Gastrocnemius medialis (tissue), 4 donors: ENCODE data around the gene MEF2A.

Experiments used
- POLR2A ChIP-seq, 2 donors: fragments of 450-650 bp; IDR thresholded peaks; one replicate each; pipeline ENCODE4 v1.6.1; 2017; ENCODE audit warnings: antibody characterized with exemption in 2 of 2, mild to moderate bottlenecking in 2 of 2, moderate library complexity in 2 of 2
- TF ChIP-seq, protein P1 (sequence below), 5 experiments: fragments of 450-650 bp in 3 of 5; fragments of 200-600 bp in 2 of 5; sonication (generic) in 2 of 5; IDR thresholded peaks in 4 of 5; conservative IDR thresholded peaks in 1 of 5; 1 replicate in 4 of 5; 2 replicates in 1 of 5; pipeline ENCODE4 v1.5.1; 2016 to 2019; ENCODE audit warnings: antibody characterized with exemption in 5 of 5, mild to moderate bottlenecking in 3 of 5, moderate library complexity in 3 of 5

DNA sequence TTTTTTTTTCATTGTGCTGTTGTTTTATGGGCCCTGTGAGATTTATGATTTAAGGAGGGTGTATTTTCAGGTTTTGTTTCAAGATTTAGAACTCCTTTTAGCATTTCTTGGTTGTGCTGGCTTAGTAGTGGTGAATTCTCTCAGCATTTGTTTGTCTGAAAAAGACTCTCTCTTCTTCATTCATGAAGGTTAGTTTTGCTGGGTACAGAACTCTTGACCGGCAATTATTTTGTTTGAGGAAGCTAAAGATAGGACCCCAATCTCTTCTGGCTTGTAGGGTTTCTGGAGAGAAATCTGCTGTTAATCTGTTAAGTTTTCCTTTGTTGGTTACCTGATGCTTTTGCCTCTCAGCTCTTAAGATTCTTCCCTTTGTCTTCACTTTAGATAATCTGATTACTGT lies 120.5 kb downstream of the MEF2A start:
- TF ChIP-seq, protein P1, sequence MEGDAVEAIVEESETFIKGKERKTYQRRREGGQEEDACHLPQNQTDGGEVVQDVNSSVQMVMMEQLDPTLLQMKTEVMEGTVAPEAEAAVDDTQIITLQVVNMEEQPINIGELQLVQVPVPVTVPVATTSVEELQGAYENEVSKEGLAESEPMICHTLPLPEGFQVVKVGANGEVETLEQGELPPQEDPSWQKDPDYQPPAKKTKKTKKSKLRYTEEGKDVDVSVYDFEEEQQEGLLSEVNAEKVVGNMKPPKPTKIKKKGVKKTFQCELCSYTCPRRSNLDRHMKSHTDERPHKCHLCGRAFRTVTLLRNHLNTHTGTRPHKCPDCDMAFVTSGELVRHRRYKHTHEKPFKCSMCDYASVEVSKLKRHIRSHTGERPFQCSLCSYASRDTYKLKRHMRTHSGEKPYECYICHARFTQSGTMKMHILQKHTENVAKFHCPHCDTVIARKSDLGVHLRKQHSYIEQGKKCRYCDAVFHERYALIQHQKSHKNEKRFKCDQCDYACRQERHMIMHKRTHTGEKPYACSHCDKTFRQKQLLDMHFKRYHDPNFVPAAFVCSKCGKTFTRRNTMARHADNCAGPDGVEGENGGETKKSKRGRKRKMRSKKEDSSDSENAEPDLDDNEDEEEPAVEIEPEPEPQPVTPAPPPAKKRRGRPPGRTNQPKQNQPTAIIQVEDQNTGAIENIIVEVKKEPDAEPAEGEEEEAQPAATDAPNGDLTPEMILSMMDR (IDR thresholded peaks at IDR 0.05 in 4 of 5, conservative IDR thresholded peaks at IDR 0.05 in 1 of 5), result no peak
- no peak for TF ChIP-seq POLR2A (IDR thresholded peaks at IDR 0.05)
